WTC11 (cell line): ENCODE data around the gene GTF2H1. TPM values are rescaled to one million over a fixed set of nuclear protein-coding genes. Genes with fewer than 3 reads are reported as not detected.

Experiments
- ATAC-seq: fragments of 200-7000 bp; cut with Tn5 transposase; 2 replicates; pipeline ENCODE4 v1.10.0; 2021; ENCODE audit warnings: mild to moderate bottlenecking, moderate library complexity
- CTCF ChIA-PET: fragments of 300-600 bp; sonication (Branson Sonifier 250); formaldehyde crosslinking; loops from one replicate; lab custom pipeline; 2021; ENCODE audit warnings: antibody characterized with exemption; lab: Charles Lee
- POLR2A ChIA-PET: fragments of 350-600 bp; sonication (Branson Sonifier 250); formaldehyde crosslinking; loops from one replicate; lab custom pipeline; 2021; ENCODE audit warnings: antibody characterized with exemption; lab: Charles Lee
- DNase-seq: peaks from one replicate; pipeline ENCODE4 v3.0.0; 2021; ENCODE audit warnings: low spot score
- H3K27ac Mint-ChIP-seq: 2 replicates; pipeline ENCODE4 v1.8.0; 2021; ENCODE audit warnings: mixed read lengths
- H3K27me3 Mint-ChIP-seq: 2 replicates; pipeline ENCODE4 v1.8.0; 2021; ENCODE audit warnings: low read depth, mild to moderate bottlenecking, moderate library complexity, mixed read lengths
- H3K36me3 Mint-ChIP-seq: 2 replicates; pipeline ENCODE4 v1.8.0; 2021; ENCODE audit warnings: mixed read lengths
- H3K4me1 Mint-ChIP-seq: 2 replicates; pipeline ENCODE4 v1.8.0; 2022; ENCODE audit warnings: mixed read lengths
- H3K4me3 Mint-ChIP-seq: 2 replicates; pipeline ENCODE4 v1.8.0; 2021; ENCODE audit warnings: mild to moderate bottlenecking, moderate library complexity, mixed read lengths
- H3K9me3 Mint-ChIP-seq: 2 replicates; pipeline ENCODE4 v1.8.0; 2021; ENCODE audit warnings: mixed read lengths
- CREB1 ChIP-seq: sonication (generic); formaldehyde crosslinking; IDR thresholded peaks from 2 replicates; pipeline ENCODE4 v1.8.0; 2023; ENCODE audit warnings: mild to moderate bottlenecking, missing genetic modification reagents
- GABPB1 ChIP-seq: sonication (generic); formaldehyde crosslinking; IDR thresholded peaks from 2 replicates; pipeline ENCODE4 v1.8.1; 2023; ENCODE audit warnings: mild to moderate bottlenecking, missing genetic modification reagents
- GRHL2 ChIP-seq: fragments of 250-450 bp; sonication (Bioruptor Pico); IDR thresholded peaks from 2 replicates; pipeline ENCODE4 v1.8.0; 2022; ENCODE audit warnings: mild to moderate bottlenecking, moderate library complexity; ENCODE audit not compliant: insufficient replicate concordance, severe bottlenecking
- GTF2I ChIP-seq: fragments of 250-450 bp; sonication (Bioruptor Pico); conservative IDR thresholded peaks from 2 replicates; pipeline ENCODE4 v1.4.0; 2021; ENCODE audit warnings: mild to moderate bottlenecking
- RELA ChIP-seq: sonication (generic); formaldehyde crosslinking; IDR thresholded peaks from 2 replicates; pipeline ENCODE4 v1.8.1; 2022; ENCODE audit warnings: missing genetic modification reagents, mild to moderate bottlenecking, borderline replicate concordance
- RORB ChIP-seq: fragments of 250-450 bp; sonication (Bioruptor Pico); IDR thresholded peaks from 2 replicates; pipeline ENCODE4 v1.9.0; 2021; ENCODE audit warnings: mild to moderate bottlenecking
- TEAD4 ChIP-seq: sonication (generic); formaldehyde crosslinking; IDR thresholded peaks from 2 replicates; pipeline ENCODE4 v1.8.0; 2022; ENCODE audit warnings: mild to moderate bottlenecking, missing genetic modification reagents
- ZNF416 ChIP-seq: fragments of 250-450 bp; sonication (Bioruptor Pico); IDR thresholded peaks from 2 replicates; pipeline ENCODE4 v1.9.0; 2021; ENCODE audit warnings: mild to moderate bottlenecking, inconsistent platforms
- ZNF671 ChIP-seq: fragments of 250-450 bp; sonication (Bioruptor Pico); IDR thresholded peaks from 2 replicates; pipeline ENCODE4 v1.8.0; 2021; ENCODE audit warnings: mild to moderate bottlenecking
- total RNA-seq: library from RNA; stranded (reverse); gene quantifications from 3 replicates; pipeline ENCODE4 v1.2.3, GENCODE V29; 2021
- TF ChIP-seq, protein P1 (sequence below): fragments of 250-450 bp; sonication (Bioruptor Pico); IDR thresholded peaks from 2 replicates; pipeline ENCODE4 v1.9.0; 2021; ENCODE audit warnings: mild to moderate bottlenecking
- TF ChIP-seq, protein P2 (sequence below): fragments of 250-450 bp; sonication (Bioruptor Pico); IDR thresholded peaks from 2 replicates; pipeline ENCODE4 v2.1.2; 2022; ENCODE audit warnings: mild to moderate bottlenecking, moderate library complexity
- TF ChIP-seq, protein P3 (sequence below): fragments of 250-450 bp; sonication (Bioruptor Pico); IDR thresholded peaks from 2 replicates; pipeline ENCODE4 v1.9.0; 2021; ENCODE audit warnings: mild to moderate bottlenecking, borderline replicate concordance
- TF ChIP-seq, protein P4 (sequence below): sonication (generic); formaldehyde crosslinking; conservative IDR thresholded peaks from 2 replicates; pipeline ENCODE4 v1.8.1; 2022; ENCODE audit warnings: mild to moderate bottlenecking, missing genetic modification reagents
- TF ChIP-seq, protein P5 (sequence below): fragments of 250-450 bp; sonication (Bioruptor Pico); IDR thresholded peaks from 2 replicates; pipeline ENCODE4 v1.9.0; 2021; ENCODE audit warnings: moderate library complexity, mild to moderate bottlenecking, inconsistent platforms, borderline replicate concordance
- TF ChIP-seq, protein P6 (sequence below): sonication (generic); formaldehyde crosslinking; IDR thresholded peaks from 2 replicates; pipeline ENCODE4 v1.8.1; 2022; ENCODE audit warnings: mild to moderate bottlenecking, moderate library complexity, missing genetic modification reagents
- TF ChIP-seq, protein P7 (sequence below): fragments of 250-450 bp; sonication (Bioruptor Pico); IDR thresholded peaks from 2 replicates; pipeline ENCODE4 v1.9.0; 2021; ENCODE audit warnings: mild to moderate bottlenecking
- TF ChIP-seq, protein P8 (sequence below): sonication (generic); formaldehyde crosslinking; IDR thresholded peaks from 2 replicates; pipeline ENCODE4 v1.8.1; 2022; ENCODE audit warnings: mild to moderate bottlenecking, missing genetic modification reagents, moderate library complexity, borderline replicate concordance

Gene GTF2H1
- total RNA-seq, 1 experiment from 2014 or later, result 24.1 TPM

DNA sequence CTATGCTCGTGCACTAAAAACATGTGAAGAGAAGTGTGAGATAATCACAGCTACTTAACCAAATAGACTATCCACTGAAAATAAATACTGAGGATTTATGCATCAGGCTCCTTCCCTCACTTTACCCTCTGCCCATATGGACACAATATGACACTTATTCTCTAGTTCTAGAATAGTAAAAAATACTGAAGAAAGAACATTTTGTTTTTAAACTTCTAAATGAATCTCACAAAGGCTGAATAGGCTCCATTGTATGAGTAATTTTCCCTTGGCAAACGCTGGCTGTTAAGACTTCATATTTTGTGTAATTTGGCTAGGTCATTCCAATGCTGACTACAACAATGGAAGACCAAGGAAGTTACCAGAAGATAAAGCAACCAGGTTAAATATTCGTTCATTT is 10.4 kb upstream of the GTF2H1 start (continued):
- TF ChIP-seq, protein P1, sequence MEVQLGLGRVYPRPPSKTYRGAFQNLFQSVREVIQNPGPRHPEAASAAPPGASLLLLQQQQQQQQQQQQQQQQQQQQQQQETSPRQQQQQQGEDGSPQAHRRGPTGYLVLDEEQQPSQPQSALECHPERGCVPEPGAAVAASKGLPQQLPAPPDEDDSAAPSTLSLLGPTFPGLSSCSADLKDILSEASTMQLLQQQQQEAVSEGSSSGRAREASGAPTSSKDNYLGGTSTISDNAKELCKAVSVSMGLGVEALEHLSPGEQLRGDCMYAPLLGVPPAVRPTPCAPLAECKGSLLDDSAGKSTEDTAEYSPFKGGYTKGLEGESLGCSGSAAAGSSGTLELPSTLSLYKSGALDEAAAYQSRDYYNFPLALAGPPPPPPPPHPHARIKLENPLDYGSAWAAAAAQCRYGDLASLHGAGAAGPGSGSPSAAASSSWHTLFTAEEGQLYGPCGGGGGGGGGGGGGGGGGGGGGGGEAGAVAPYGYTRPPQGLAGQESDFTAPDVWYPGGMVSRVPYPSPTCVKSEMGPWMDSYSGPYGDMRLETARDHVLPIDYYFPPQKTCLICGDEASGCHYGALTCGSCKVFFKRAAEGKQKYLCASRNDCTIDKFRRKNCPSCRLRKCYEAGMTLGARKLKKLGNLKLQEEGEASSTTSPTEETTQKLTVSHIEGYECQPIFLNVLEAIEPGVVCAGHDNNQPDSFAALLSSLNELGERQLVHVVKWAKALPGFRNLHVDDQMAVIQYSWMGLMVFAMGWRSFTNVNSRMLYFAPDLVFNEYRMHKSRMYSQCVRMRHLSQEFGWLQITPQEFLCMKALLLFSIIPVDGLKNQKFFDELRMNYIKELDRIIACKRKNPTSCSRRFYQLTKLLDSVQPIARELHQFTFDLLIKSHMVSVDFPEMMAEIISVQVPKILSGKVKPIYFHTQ (CRISPR knock-in tag), result no peak
- TF ChIP-seq, protein P2, sequence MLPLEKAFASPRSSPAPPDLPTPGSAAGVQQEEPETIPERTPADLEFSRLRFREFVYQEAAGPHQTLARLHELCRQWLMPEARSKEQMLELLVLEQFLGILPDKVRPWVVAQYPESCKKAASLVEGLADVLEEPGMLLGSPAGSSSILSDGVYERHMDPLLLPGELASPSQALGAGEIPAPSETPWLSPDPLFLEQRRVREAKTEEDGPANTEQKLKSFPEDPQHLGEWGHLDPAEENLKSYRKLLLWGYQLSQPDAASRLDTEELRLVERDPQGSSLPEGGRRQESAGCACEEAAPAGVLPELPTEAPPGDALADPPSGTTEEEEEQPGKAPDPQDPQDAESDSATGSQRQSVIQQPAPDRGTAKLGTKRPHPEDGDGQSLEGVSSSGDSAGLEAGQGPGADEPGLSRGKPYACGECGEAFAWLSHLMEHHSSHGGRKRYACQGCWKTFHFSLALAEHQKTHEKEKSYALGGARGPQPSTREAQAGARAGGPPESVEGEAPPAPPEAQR (CRISPR knock-in tag), result no peak
- TF ChIP-seq TEAD4 (no peak), ZNF671 (no peak), GTF2I (no peak)
- TF ChIP-seq, protein P3, sequence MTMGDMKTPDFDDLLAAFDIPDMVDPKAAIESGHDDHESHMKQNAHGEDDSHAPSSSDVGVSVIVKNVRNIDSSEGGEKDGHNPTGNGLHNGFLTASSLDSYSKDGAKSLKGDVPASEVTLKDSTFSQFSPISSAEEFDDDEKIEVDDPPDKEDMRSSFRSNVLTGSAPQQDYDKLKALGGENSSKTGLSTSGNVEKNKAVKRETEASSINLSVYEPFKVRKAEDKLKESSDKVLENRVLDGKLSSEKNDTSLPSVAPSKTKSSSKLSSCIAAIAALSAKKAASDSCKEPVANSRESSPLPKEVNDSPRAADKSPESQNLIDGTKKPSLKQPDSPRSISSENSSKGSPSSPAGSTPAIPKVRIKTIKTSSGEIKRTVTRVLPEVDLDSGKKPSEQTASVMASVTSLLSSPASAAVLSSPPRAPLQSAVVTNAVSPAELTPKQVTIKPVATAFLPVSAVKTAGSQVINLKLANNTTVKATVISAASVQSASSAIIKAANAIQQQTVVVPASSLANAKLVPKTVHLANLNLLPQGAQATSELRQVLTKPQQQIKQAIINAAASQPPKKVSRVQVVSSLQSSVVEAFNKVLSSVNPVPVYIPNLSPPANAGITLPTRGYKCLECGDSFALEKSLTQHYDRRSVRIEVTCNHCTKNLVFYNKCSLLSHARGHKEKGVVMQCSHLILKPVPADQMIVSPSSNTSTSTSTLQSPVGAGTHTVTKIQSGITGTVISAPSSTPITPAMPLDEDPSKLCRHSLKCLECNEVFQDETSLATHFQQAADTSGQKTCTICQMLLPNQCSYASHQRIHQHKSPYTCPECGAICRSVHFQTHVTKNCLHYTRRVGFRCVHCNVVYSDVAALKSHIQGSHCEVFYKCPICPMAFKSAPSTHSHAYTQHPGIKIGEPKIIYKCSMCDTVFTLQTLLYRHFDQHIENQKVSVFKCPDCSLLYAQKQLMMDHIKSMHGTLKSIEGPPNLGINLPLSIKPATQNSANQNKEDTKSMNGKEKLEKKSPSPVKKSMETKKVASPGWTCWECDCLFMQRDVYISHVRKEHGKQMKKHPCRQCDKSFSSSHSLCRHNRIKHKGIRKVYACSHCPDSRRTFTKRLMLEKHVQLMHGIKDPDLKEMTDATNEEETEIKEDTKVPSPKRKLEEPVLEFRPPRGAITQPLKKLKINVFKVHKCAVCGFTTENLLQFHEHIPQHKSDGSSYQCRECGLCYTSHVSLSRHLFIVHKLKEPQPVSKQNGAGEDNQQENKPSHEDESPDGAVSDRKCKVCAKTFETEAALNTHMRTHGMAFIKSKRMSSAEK, result no peak
- TF ChIP-seq, all 79 proteins: peak for 0

DNA sequence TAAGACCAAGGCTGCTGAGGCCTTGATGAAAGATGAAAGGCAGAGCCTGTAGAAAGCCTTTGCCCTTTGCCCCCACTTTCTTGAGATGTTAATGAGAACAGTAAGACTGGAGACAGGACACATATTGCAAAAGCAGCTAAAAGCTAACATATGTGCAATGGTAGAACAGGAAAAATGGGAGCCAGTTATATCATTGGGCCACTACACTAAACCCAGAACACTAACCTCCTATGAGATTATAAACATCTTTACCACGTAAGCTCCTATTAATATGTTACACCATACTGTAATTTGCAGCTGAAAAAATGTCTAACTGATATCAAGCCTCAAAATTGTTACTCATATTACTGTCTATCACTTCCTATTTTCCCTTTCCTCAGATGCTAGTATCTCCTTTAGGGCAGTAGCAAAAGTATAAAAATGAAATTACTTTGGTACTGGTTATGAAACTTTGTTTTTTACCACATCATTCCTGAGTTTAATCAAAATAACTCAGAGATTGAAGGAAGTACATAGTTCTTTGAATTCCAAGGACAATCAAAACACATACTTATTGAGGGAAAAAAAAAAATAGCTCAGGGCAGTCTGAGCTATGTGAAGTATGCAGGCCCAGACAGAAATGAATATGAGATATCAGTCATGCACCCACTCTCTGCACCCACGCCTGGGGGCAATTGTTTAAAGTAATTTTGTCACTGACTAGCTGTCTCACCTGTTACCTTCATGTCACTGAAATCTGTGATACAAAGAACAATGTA is 9.5 kb upstream of the GTF2H1 start:
- DNase-seq, result no peak
- H3K9me3 Mint-ChIP-seq, result no peaks in the 10 kb centered on the region
- ATAC-seq, result no peak
- TF ChIP-seq, protein P4, sequence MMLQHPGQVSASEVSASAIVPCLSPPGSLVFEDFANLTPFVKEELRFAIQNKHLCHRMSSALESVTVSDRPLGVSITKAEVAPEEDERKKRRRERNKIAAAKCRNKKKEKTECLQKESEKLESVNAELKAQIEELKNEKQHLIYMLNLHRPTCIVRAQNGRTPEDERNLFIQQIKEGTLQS (CRISPR knock-in tag), result no peak
- TF ChIP-seq, protein P5, sequence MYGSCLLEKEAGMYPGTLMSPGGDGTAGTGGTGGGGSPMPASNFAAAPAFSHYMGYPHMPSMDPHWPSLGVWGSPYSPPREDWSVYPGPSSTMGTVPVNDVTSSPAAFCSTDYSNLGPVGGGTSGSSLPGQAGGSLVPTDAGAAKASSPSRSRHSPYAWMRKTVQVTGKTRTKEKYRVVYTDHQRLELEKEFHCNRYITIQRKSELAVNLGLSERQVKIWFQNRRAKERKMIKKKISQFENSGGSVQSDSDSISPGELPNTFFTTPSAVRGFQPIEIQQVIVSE (CRISPR knock-in tag), result no peak
- TF ChIP-seq CREB1, result no peak
- TF ChIP-seq GABPB1 (CRISPR knock-in tag), result no peak
- TF ChIP-seq, protein P6, sequence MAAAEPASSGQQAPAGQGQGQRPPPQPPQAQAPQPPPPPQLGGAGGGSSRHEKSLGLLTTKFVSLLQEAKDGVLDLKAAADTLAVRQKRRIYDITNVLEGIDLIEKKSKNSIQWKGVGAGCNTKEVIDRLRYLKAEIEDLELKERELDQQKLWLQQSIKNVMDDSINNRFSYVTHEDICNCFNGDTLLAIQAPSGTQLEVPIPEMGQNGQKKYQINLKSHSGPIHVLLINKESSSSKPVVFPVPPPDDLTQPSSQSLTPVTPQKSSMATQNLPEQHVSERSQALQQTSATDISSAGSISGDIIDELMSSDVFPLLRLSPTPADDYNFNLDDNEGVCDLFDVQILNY, result no peak
- TF ChIP-seq ZNF416 (CRISPR knock-in tag), result no peak
- TF ChIP-seq RORB, result no peak
- TF ChIP-seq, protein P7, sequence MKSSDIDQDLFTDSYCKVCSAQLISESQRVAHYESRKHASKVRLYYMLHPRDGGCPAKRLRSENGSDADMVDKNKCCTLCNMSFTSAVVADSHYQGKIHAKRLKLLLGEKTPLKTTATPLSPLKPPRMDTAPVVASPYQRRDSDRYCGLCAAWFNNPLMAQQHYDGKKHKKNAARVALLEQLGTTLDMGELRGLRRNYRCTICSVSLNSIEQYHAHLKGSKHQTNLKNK, result no peak
- TF ChIP-seq, protein P8, sequence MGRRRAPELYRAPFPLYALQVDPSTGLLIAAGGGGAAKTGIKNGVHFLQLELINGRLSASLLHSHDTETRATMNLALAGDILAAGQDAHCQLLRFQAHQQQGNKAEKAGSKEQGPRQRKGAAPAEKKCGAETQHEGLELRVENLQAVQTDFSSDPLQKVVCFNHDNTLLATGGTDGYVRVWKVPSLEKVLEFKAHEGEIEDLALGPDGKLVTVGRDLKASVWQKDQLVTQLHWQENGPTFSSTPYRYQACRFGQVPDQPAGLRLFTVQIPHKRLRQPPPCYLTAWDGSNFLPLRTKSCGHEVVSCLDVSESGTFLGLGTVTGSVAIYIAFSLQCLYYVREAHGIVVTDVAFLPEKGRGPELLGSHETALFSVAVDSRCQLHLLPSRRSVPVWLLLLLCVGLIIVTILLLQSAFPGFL (CRISPR knock-in tag), result no peak
- TF ChIP-seq RELA, result no peak
- TF ChIP-seq GRHL2 (CRISPR knock-in tag), result no peak
- TF ChIP-seq, all 79 proteins: peak for 0
- ChIA-PET CTCF (interaction anchor here (1.3 to 1.8 kb wide), 2 partner anchors 69 to 197 kb away, joined by 3 to 4 read pairs; no protein-coding TSS in a partner anchor), POLR2A (interaction anchor here (0.6 to 0.7 kb wide), 2 partner anchors 96 to 1970 kb away, joined by 3 read pairs; no protein-coding TSS in a partner anchor)
- Mint-ChIP-seq H3K36me3 (peaks cover 39% of the 10 kb centered on the region), H3K27me3 (no peaks in the 10 kb centered on the region), H3K4me1 (no peaks in the 10 kb centered on the region), H3K4me3 (no peak overlapping the region), H3K27ac (no peak overlapping the region)
